C4-2B (cell line): ENCODE measurements around the gene MEIS1.

Experiments
- ZFX ChIP-seq: fragments of 450-650 bp; IDR thresholded peaks from 2 replicates; pipeline ENCODE4 v1.6.1; 2017
- TF ChIP-seq, protein P1 (sequence below): fragments of 450-650 bp; conservative IDR thresholded peaks from 2 replicates; pipeline ENCODE4 v1.5.1; 2017; ENCODE audit warnings: mild to moderate bottlenecking

DNA sequence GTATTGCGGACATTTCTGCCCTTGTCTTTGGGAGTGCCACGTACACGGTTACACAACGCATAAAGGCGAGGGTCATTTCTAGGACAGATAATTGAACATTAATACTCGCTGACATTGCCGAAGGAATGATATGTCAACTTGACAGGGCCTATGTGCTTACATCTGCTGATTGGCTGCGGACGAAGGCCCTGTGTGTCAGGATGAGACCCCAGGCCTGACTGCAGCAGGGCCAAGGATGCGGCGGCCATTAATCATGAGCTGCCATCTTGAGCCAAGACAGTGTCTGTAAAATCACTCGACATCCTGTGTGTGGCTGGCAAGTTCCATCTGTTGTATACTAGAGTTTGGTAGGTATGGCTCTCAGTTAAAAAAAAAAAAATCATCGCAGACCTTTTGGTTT, 96.6 kb downstream of the MEIS1 start:
- TF ChIP-seq, protein P1, sequence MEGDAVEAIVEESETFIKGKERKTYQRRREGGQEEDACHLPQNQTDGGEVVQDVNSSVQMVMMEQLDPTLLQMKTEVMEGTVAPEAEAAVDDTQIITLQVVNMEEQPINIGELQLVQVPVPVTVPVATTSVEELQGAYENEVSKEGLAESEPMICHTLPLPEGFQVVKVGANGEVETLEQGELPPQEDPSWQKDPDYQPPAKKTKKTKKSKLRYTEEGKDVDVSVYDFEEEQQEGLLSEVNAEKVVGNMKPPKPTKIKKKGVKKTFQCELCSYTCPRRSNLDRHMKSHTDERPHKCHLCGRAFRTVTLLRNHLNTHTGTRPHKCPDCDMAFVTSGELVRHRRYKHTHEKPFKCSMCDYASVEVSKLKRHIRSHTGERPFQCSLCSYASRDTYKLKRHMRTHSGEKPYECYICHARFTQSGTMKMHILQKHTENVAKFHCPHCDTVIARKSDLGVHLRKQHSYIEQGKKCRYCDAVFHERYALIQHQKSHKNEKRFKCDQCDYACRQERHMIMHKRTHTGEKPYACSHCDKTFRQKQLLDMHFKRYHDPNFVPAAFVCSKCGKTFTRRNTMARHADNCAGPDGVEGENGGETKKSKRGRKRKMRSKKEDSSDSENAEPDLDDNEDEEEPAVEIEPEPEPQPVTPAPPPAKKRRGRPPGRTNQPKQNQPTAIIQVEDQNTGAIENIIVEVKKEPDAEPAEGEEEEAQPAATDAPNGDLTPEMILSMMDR: no peak
- no peak for TF ChIP-seq ZFX
